Measurements from ENCODE around the gene RILPL2.
"Not testable (repeated sequence)": the region's sequence is repeated elsewhere in the genome, so short reads cannot be mapped to it uniquely, and the experiment has no call there.

RILPL2 gene, protein sequence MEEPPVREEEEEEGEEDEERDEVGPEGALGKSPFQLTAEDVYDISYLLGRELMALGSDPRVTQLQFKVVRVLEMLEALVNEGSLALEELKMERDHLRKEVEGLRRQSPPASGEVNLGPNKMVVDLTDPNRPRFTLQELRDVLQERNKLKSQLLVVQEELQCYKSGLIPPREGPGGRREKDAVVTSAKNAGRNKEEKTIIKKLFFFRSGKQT

DNA sequence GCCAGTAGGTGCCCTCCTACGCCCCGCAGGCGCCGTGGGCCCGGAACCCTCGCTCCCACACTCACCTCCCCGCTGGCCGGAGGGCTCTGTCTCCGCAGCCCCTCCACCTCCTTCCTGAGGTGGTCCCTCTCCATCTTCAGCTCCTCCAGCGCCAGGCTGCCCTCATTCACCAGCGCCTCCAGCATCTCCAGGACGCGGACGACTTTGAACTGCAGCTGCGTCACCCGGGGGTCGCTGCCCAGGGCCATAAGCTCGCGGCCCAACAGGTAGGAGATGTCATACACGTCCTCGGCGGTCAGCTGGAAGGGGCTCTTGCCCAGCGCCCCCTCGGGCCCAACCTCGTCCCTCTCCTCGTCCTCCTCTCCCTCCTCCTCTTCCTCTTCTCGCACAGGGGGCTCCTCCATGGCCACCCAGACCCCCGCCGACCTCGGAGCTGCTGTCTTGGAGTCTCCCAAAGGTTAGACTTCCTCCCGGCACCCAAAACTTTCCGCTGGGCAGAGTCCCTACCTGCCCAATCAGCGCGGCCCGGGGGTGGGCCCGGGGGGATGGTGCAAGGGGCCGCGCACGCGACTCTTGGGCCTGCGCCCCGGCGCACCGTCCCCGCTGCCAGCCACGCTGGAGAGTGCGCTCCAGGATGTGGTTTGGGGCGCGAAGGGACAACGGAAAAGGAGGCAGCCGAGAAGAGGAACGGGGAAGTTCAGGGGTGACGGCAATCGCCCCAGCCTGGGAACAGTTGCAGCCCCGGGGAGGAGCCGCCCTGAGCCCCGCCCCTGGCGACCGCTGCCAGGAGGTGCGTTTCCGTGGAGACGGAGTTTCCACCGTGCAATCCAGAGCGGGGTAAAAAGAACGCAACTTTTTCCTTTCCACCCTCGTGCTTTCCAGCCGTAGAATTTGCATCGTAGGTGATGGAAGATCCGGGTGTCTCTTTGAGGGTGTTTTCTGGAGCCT, at the start of gene RILPL2:
RILPL2 (minus strand) TSS at position 668 of the 948 bp plus-strand sequence; CDS start at position 404, 264 bp downstream.
- DNase-seq: peak; percentile 91

DNA sequence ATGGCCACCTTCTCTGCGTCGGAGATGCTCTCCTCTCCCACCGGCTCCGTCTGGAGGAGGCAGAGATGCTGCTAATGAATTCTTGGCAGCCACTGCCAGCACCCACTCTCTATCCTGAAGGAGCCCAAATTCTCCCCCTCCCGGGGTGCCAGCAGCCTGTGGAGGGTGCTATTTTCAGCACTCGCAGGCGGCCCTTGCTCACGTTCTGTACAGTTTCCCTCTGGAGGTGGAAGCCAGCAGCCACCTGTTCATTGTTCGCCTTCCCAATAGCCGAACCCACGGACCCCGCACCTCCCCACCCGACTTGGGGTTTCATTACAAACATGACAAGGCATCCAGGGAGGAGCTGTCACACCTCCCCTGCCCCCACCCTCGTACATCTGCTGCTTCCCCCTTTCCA, 49.3 kb upstream of the RILPL2 start:
- DNase-seq: no peak

- no peak for DNase-seq
Measured at GRCh38 chr12:123483602-123484248, 47.2 kb upstream of the RILPL2 start.

- no peak for DNase-seq
Measured at GRCh38 chr12:123482876-123483275, 46.4 kb upstream of the RILPL2 start.

GRCh38 chr12:123481251-123481650, 44.8 kb upstream of the RILPL2 start:
- not testable (repeated sequence) for DNase-seq

GRCh38 chr12:123479442-123480180, 43.1 kb upstream of the RILPL2 start:
- DNase-seq: no peak

DNA sequence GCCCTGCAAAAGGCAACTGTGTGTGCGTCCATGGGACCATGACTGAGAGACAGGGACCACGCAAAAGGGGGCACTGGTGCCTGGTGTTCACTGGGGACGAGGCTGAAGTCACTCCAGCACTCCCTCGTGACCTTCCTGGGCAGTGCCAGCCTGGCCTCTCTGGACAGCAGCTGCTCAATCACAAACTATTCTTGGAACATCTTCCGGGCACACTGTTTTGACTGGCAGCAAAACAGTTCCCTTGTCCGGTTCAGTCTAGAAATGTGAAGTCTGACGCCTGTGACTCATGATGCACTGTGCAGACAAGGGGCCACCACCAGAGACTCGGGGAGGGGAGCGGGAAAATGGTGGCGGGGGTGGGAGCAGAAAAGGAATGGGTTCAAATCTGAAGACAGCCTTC, 42.3 kb upstream of the RILPL2 start:
- no peak for DNase-seq

DNA sequence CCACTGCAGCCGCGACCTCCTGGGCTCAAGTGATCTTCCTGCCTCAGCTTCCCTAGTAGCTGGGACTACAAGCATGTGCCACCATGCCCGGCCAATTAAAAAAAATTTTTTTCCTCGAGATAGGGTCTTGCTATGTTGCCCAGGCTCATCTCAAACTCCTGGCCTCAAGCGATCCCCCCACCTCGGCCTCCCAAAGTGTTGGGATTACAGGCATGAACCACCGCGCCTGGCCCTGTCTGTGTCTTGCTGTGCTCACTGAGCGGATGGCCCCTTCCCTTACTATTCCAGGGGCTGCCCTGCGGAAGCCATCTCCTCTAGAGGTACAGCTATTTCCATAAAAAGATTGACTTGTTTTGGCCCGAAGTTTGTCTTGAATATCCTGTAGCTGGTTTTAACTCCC, 41.6 kb upstream of the RILPL2 start:
- DNase-seq: no peak

- no peak for DNase-seq
Measured at GRCh38 chr12:123475246-123475703, 38.8 kb upstream of the RILPL2 start.

GRCh38 chr12:123474485-123475245, 38.2 kb upstream of the RILPL2 start:
- DNase-seq: no peak

- no peak for DNase-seq
Measured at GRCh38 chr12:123472438-123472849, 36.0 kb upstream of the RILPL2 start.

- no peak for DNase-seq
Measured at GRCh38 chr12:123471374-123472068, 35.0 kb upstream of the RILPL2 start.

GRCh38 chr12:123469978-123470377, 33.5 kb upstream of the RILPL2 start:
- no peak for DNase-seq

- no peak for DNase-seq
Measured at GRCh38 chr12:123468786-123469185, 32.3 kb upstream of the RILPL2 start.

- no peak for DNase-seq
Measured at GRCh38 chr12:123465084-123465483, 28.6 kb upstream of the RILPL2 start.

- not testable (repeated sequence) for DNase-seq
Measured at GRCh38 chr12:123463174-123463573, 26.7 kb upstream of the RILPL2 start.

DNA sequence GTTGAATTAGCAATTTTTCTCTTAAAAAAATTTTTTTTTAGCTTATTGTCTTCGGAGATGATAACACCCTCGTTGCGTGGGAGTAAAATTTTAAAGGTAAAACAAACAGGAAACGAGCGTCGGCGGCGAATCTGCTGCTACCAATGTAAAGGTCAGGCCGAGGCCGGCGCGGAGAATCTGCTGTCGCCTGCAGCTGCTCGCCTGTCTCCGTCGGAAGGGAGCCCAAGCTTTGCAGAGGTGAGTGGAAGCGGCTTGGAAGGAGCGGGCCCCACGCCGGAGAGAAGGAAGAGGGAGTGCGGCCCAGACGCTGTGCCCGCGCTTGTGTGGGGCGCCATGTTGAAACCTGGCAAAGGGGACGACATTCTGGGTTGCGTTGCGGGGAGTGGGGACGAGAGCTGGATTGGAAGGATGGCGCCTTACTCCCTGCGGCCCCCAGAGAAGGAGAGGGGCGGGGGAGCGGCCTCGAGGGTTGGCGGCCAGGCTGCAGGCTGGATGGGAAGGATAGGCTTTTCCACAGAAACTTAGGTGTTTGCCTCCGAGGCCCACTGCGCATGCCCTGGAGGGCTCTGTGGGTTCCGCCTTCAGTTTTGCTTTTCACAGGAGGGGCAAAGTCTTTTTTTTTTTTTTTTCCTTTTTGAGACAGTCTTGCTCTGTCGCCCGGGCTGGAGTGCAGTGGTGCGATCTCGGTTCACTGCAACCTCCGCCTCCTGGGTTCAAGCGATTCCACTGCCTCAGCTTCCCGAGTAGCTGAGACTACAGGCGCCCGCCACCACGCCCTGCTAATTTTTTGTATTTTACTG, 21.7 kb upstream of the RILPL2 start, which contains the start of gene SNRNP35:
SNRNP35 (plus strand) TSS at position 160 of the 800 bp plus-strand sequence. CDS start 7,402 bp downstream, outside the sequence.
- DNase-seq: peak; percentile 81

DNA sequence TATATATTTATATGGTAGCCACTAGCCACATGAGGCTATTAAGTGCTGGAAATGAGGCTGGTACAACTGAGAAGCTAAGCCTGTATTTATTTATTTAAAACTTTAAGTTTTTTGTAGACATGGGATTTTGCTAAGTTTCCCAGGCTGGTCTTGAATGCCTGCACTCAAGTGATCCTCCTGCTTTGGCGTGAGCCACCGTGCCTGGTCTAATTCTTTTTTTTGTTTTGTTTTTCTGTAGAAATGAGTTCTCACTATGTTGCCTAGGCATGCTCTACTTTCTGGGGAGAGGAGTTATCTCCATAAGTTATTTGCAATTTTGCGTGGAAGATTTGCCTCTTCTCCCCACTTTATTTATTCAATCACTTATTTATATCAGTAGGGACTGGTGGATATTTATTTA, 16.7 kb upstream of the RILPL2 start:
- DNase-seq: no peak

DNA sequence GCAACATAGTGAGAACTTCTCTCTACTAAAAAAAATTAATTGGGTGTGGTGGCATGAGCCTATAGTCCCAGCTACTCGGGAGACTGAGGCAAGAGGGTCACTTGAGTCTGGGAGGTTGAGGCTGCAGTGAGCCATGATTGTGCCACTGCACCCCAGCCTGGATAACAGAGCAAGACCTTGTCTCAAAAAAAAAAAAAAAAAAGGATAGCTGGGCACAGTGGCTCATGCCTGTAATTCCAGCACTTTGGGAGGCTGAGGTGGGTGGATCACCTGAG, 15.7 kb upstream of the RILPL2 start:
- not testable (repeated sequence) for DNase-seq

DNA sequence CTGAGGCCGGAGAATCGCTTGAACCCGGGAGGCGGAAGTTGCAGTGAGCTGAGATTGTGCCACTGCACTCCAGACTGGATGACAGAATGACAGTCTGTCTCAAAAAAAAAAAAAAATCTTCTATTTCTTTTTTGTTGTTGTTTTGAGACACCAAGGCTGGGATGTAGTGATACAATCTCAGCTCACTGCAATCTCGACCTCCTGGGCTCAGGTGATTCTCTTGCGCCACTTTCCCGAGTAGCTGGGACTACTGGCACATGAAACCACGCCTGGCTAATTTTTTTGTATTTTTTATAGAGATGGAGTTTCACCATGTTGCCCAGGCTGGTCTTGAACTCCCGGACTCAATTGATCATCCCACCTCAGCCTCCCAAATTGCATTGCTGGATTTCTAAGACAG, 14.2 kb upstream of the RILPL2 start:
- no peak for DNase-seq

- DNase-seq: no peak
Measured at GRCh38 chr12:123449856-123450255, 13.4 kb upstream of the RILPL2 start.
